ENCODE measurements around the gene NCS1. TPM values are rescaled to one million over a fixed set of nuclear protein-coding genes. Genes with fewer than 3 reads are reported as not detected.

The NCS1 gene
- total RNA-seq, 2 experiments from 2014 or later, result 0.17 TPM; not detected in 1

DNA sequence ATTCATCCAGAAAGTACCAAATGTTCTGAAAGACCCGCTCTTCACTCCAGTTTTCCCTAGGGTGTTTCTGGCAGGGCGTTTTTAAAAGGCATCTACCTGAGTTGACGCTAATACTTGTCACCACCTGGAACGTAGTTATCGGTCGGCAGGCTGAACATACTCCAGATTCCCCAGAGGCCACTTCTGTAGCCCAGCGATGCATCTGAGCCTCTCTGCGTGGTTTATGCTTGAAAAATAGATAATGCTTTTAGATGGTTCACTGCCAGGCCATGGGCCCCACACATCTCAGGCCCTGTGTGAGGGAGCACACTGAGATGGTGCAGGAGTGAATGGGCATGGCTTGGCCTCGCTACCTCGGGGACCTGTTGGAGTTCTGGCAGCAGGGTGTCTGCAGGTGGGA is 33.0 kb upstream of the NCS1 start:
- H3K9me3 ChIP-seq (ENCODE audit: control insufficient read depth in 1 of 2, insufficient read depth in 1 of 2, low read length in 2 of 2), result peaks cover 0 to 14% of the 10 kb centered on the region in 2 experiments
- H3K36me3 ChIP-seq (ENCODE audit: insufficient read depth, low read length), result peaks cover 7% of the 10 kb centered on the region
- H3K4me1 ChIP-seq (ENCODE audit: insufficient read depth, low read length), result peaks cover 33% of the 10 kb centered on the region
- H3K4me3 ChIP-seq (ENCODE audit: low read length), result no peak overlapping the region
- no peak for TF ChIP-seq CTCF (IDR thresholded peaks at IDR 0.05)
- ChIA-PET POLR2A (interaction anchor here (1.1 kb wide), 1 partner anchor 11 kb away, joined by 5 read pairs; no protein-coding TSS in a partner anchor), CTCF (no interaction called here)
- H3K27ac ChIP-seq (ENCODE audit: low read depth in 1 of 2, low read length in 2 of 2), result no peak overlapping the region
- intact Hi-C loops (cut with DNase I, micrococcal nuclease), result no loop called here
- ATAC-seq (ENCODE audit: poor library complexity) (no peak), DNase-seq (no peak)
- Mint-ChIP-seq H3K27me3 (peaks cover 8% of the 10 kb centered on the region), H3K4me3 (no peak overlapping the region), H3K36me3 (ENCODE audit: low read depth) (peaks cover 20% of the 10 kb centered on the region), H3K27ac (peak overlapping the region; percentile 28), H3K9me3 (no peaks in the 10 kb centered on the region), H3K4me1 (ENCODE audit: low read depth) (peaks cover 50% of the 10 kb centered on the region)
- H3K27me3 ChIP-seq (ENCODE audit: control insufficient read depth in 1 of 2, insufficient read depth in 2 of 2, low read length in 2 of 2), result peaks cover 0 to 6% of the 10 kb centered on the region in 2 experiments

GRCh38 chr9:130140706-130141105 is 31.5 kb upstream of the NCS1 start:
- Mint-ChIP-seq H3K36me3 (ENCODE audit: low read depth) (peaks cover 9% of the 10 kb centered on the region), H3K4me1 (ENCODE audit: low read depth) (peaks cover 44% of the 10 kb centered on the region), H3K4me3 (no peak overlapping the region), H3K27me3 (peaks cover 16% of the 10 kb centered on the region), H3K27ac (no peak overlapping the region), H3K9me3 (no peaks in the 10 kb centered on the region)
- no peak overlapping the region for H3K4me3 ChIP-seq (ENCODE audit: low read length)
- ChIA-PET POLR2A (no interaction called here), CTCF (no interaction called here)
- TF ChIP-seq CTCF (IDR thresholded peaks at IDR 0.05), result no peak
- no peak overlapping the region for H3K27ac ChIP-seq (ENCODE audit: low read depth in 1 of 2, low read length in 2 of 2)
- DNase-seq (peak in 2 of 14 experiments; percentile 22 to 41), ATAC-seq (ENCODE audit: poor library complexity) (no peak)
- H3K9me3 ChIP-seq (ENCODE audit: control insufficient read depth in 1 of 2, insufficient read depth in 1 of 2, low read length in 2 of 2), result peaks cover 0 to 14% of the 10 kb centered on the region in 2 experiments
- H3K27me3 ChIP-seq (ENCODE audit: control insufficient read depth in 1 of 2, insufficient read depth in 2 of 2, low read length in 2 of 2), result peaks cover 6 to 9% of the 10 kb centered on the region in 2 experiments
- peaks cover 33% of the 10 kb centered on the region for H3K4me1 ChIP-seq (ENCODE audit: insufficient read depth, low read length)
- no peaks in the 10 kb centered on the region for H3K36me3 ChIP-seq (ENCODE audit: insufficient read depth, low read length)
- intact Hi-C loops (cut with DNase I, micrococcal nuclease), result no loop called here

DNA sequence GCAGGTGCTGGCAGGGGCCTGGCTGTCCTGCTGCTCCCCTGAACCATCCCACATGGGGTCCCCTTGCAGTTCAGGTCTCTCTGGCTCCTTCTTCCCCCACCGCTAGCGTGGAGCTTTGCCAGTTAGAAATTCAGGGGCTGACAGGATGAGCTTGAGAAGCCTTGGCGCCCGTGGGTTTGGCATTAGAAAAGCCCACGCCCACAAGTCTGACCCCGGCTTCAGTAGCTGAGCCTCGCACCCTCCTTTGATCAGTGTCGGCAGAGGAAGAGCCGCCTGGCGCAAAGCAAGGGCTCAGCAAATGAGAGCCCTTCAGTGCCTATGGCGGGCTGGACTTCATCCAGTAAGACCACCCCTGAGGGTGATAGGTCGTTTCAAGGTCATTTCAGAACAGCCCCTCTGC is 30.1 kb upstream of the NCS1 start:
- peaks cover 5% of the 10 kb centered on the region for H3K36me3 Mint-ChIP-seq (ENCODE audit: low read depth)
- H3K9me3 ChIP-seq (ENCODE audit: control insufficient read depth in 1 of 2, insufficient read depth in 1 of 2, low read length in 2 of 2), result peaks cover 0 to 7% of the 10 kb centered on the region in 2 experiments
- H3K4me1 ChIP-seq (ENCODE audit: insufficient read depth, low read length), result peaks cover 27% of the 10 kb centered on the region
- POLR2A ChIA-PET, result no interaction called here
- H3K27ac Mint-ChIP-seq, result no peak overlapping the region
- TF ChIP-seq CTCF (IDR thresholded peaks at IDR 0.05), result no peak
- H3K36me3 ChIP-seq (ENCODE audit: insufficient read depth, low read length), result no peaks in the 10 kb centered on the region
- no peak overlapping the region for H3K27ac ChIP-seq (ENCODE audit: low read depth in 1 of 2, low read length in 2 of 2)
- CTCF ChIA-PET, result no interaction called here
- no peak overlapping the region for H3K4me3 Mint-ChIP-seq
- H3K4me3 ChIP-seq (ENCODE audit: low read length), result no peak overlapping the region
- DNase-seq, result no peak
- H3K9me3 Mint-ChIP-seq, result no peaks in the 10 kb centered on the region
- no peak for ATAC-seq (ENCODE audit: poor library complexity)
- intact Hi-C loops (cut with DNase I, micrococcal nuclease), result no loop called here
- peaks cover 26% of the 10 kb centered on the region for H3K27me3 Mint-ChIP-seq
- peaks cover 44% of the 10 kb centered on the region for H3K4me1 Mint-ChIP-seq (ENCODE audit: low read depth)
- H3K27me3 ChIP-seq (ENCODE audit: control insufficient read depth in 1 of 2, insufficient read depth in 2 of 2, low read length in 2 of 2), result peaks cover 6 to 9% of the 10 kb centered on the region in 2 experiments

Data from CD4-positive, alpha-beta T cell (primary cell).